Activated CD8-positive, alpha-beta T cell treated with anti-CD3 and anti-CD28 coated beads for 36 hours (primary cell): ENCODE data around the gene RNU5B-1. TPM values are rescaled to one million over a fixed set of nuclear protein-coding genes. Genes with fewer than 3 reads are reported as not detected.

Source experiments
- ATAC-seq: fragments of 200-7000 bp; cut with Tn5 transposase; one replicate; pipeline ENCODE4 v1.10.0; 2021; ENCODE audit warnings: mild to moderate bottlenecking, moderate library complexity
- CTCF ChIA-PET: fragments of 350-600 bp; sonication (Branson Sonifier 250); formaldehyde crosslinking; loops from one replicate; lab custom pipeline; 2021; ENCODE audit warnings: antibody characterized with exemption; lab: Charles Lee
- POLR2A ChIA-PET: fragments of 350-600 bp; sonication (Branson Sonifier 250); formaldehyde crosslinking; loops from one replicate; lab custom pipeline; 2021; ENCODE audit warnings: antibody characterized with exemption; lab: Charles Lee
- DNase-seq: peaks from one replicate; pipeline ENCODE4 v3.0.0-alpha.2; 2020
- H3K27ac Mint-ChIP-seq: one replicate; pipeline ENCODE4 v1.8.0; 2021; ENCODE audit warnings: mild to moderate bottlenecking, mixed read lengths
- H3K27me3 Mint-ChIP-seq: one replicate; pipeline ENCODE4 v1.8.0; 2021; ENCODE audit warnings: mixed read lengths
- H3K36me3 Mint-ChIP-seq: one replicate; pipeline ENCODE4 v1.8.0; 2021; ENCODE audit warnings: low read depth, mixed read lengths
- H3K4me1 Mint-ChIP-seq: one replicate; pipeline ENCODE4 v1.8.0; 2021; ENCODE audit warnings: low read depth, mixed read lengths
- H3K4me3 Mint-ChIP-seq: one replicate; pipeline ENCODE4 v1.8.0; 2021; ENCODE audit warnings: mild to moderate bottlenecking, moderate library complexity, mixed read lengths
- H3K9me3 Mint-ChIP-seq: one replicate; pipeline ENCODE4 v1.8.0; 2021; ENCODE audit warnings: mixed read lengths
- CTCF ChIP-seq: fragments of 200-600 bp; IDR thresholded peaks from one replicate; pipeline ENCODE4 v1.8.0; 2022; ENCODE audit warnings: antibody characterized with exemption, mild to moderate bottlenecking
- intact Hi-C: fragments of 100-400 bp; cut with micrococcal nuclease; formaldehyde crosslinking; loops from one replicate; pipeline ENCODE4 v1.10.0; 2022
- total RNA-seq, 2 experiments: library from RNA; stranded (reverse); gene quantifications; one replicate each; pipeline ENCODE4 v1.2.3, GENCODE V29; 2021

Gene RNU5B-1
- total RNA-seq, 2 experiments from 2014 or later = not detected

GRCh38 chr15:65286704-65287519 is 17.6 kb upstream of the RNU5B-1 start, which contains the start of gene PARP16:
TSS of gene PARP16 (minus strand) at chr15:65286883. CDS start at chr15:65286426, 457 bp downstream.
- ATAC-seq = peak; percentile 98
- peak within 1 kb of the TSS; percentile 87 for H3K4me3 Mint-ChIP-seq
- H3K27ac Mint-ChIP-seq = peak within 1 kb of the TSS; percentile 90
- intact Hi-C loops = no loop called here
- H3K27me3 Mint-ChIP-seq = no peaks in the 10 kb centered on the region
- peaks cover 32% of the 10 kb centered on the region for H3K4me1 Mint-ChIP-seq
- H3K9me3 Mint-ChIP-seq = no peaks in the 10 kb centered on the region
- CTCF ChIA-PET = interaction anchor here (0.9 to 4.0 kb wide), 17 partner anchors 8 to 208 kb away, joined by 3 to 26 read pairs (median 7); partner anchors contain the start of genes CILP, CLPX, RNU5A-1 and RNU5B-1
- H3K36me3 Mint-ChIP-seq = peaks cover 16% of the 10 kb centered on the region
- DNase-seq = peak; percentile 94
- TF ChIP-seq CTCF = no peak
- POLR2A ChIA-PET = interaction anchor here (0.9 to 7.5 kb wide), 15 partner anchors 8 to 298 kb away, joined by 3 to 80 read pairs (median 4); partner anchors contain the start of genes CLPX, RNU5A-1, RNU5B-1 and SPG21

- peak overlapping the region; percentile 87 for H3K4me3 Mint-ChIP-seq
- H3K27me3 Mint-ChIP-seq = no peaks in the 10 kb centered on the region
- H3K27ac Mint-ChIP-seq = peak overlapping the region; percentile 87
- no peak for DNase-seq
- H3K36me3 Mint-ChIP-seq = peaks cover 12% of the 10 kb centered on the region
- intact Hi-C loops = no loop called here
- no peak for TF ChIP-seq CTCF
- POLR2A ChIA-PET = interaction anchor here (0.5 to 7.5 kb wide), 10 partner anchors 8 to 138 kb away, joined by 3 to 80 read pairs (median 9); partner anchors contain the start of genes CLPX, RNU5A-1 and RNU5B-1
- peaks cover 28% of the 10 kb centered on the region for H3K4me1 Mint-ChIP-seq
- no peak for ATAC-seq
- H3K9me3 Mint-ChIP-seq = no peaks in the 10 kb centered on the region
- CTCF ChIA-PET = interaction anchor here (1.1 to 4.0 kb wide), 9 partner anchors 8 to 101 kb away, joined by 4 to 26 read pairs (median 7); partner anchors contain the start of genes RNU5A-1 and RNU5B-1
Measured at GRCh38 chr15:65287520-65287855, 17.0 kb upstream of the RNU5B-1 start.

GRCh38 chr15:65289261-65289854 is 15.1 kb upstream of the RNU5B-1 start:
- Mint-ChIP-seq H3K27me3 (no peaks in the 10 kb centered on the region), H3K27ac (no peak overlapping the region), H3K9me3 (no peaks in the 10 kb centered on the region), H3K36me3 (no peaks in the 10 kb centered on the region), H3K4me3 (no peak overlapping the region), H3K4me1 (peaks cover 20% of the 10 kb centered on the region)
- intact Hi-C loops = no loop called here
- no peak for TF ChIP-seq CTCF
- ATAC-seq (no peak), DNase-seq (no peak)
- ChIA-PET CTCF (interaction anchor here (0.8 kb wide), 1 partner anchor 80 kb away, joined by 4 read pairs; no protein-coding TSS in a partner anchor), POLR2A (interaction anchor here (0.6 to 7.5 kb wide), 4 partner anchors 8 to 595 kb away, joined by 3 to 80 read pairs (median 6); partner anchors contain the start of gene RNU5B-1)

- no peak for TF ChIP-seq CTCF
- Mint-ChIP-seq H3K4me1 (peaks cover 22% of the 10 kb centered on the region), H3K9me3 (no peaks in the 10 kb centered on the region), H3K27ac (no peak overlapping the region), H3K36me3 (no peaks in the 10 kb centered on the region), H3K4me3 (no peak overlapping the region), H3K27me3 (no peaks in the 10 kb centered on the region)
- intact Hi-C loops = no loop called here
- DNase-seq = no peak
- ATAC-seq = no peak
- ChIA-PET CTCF (interaction anchor here (0.8 kb wide), 1 partner anchor 81 kb away, joined by 4 read pairs; no protein-coding TSS in a partner anchor), POLR2A (interaction anchor here (0.6 to 7.5 kb wide), 4 partner anchors 8 to 594 kb away, joined by 3 to 80 read pairs (median 6); partner anchors contain the start of gene RNU5B-1)
Measured at GRCh38 chr15:65290228-65290627, 14.2 kb upstream of the RNU5B-1 start.
